H9 (cell line): ENCODE measurements around the gene RILPL1. TPM values are rescaled to one million over a fixed set of nuclear protein-coding genes. Genes with fewer than 3 reads are reported as not detected.

Experiments
- DNase-seq: peaks from one replicate; pipeline ENCODE4 v3.0.0-alpha.2; 2017
- H2AFZ ChIP-seq: one replicate; pipeline ENCODE4 v1.6.1; 2013; ENCODE audit warnings: mild to moderate bottlenecking, low read length, control low read depth, moderate library complexity
- H2AK5ac ChIP-seq: 2 replicates; pipeline ENCODE4 v1.6.1; 2013; ENCODE audit warnings: low read length, control low read depth, mixed read lengths; ENCODE audit not compliant: insufficient read length
- H2BK120ac ChIP-seq: one replicate; pipeline ENCODE4 v1.6.1; 2013; ENCODE audit warnings: low read depth, mild to moderate bottlenecking, low read length, control low read depth, inconsistent platforms; ENCODE audit not compliant: poor library complexity, severe bottlenecking
- H2BK12ac ChIP-seq: 2 replicates; pipeline ENCODE4 v1.6.1; 2013; ENCODE audit warnings: low read length, control low read depth, mixed read lengths, low read depth; ENCODE audit not compliant: insufficient read length
- H2BK15ac ChIP-seq: 2 replicates; pipeline ENCODE4 v1.6.1; 2013; ENCODE audit warnings: low read depth, low read length, control low read depth
- H2BK20ac ChIP-seq: one replicate; pipeline ENCODE4 v1.6.1; 2013; ENCODE audit warnings: low read depth, mild to moderate bottlenecking, low read length, control low read depth, inconsistent platforms; ENCODE audit not compliant: poor library complexity, severe bottlenecking
- H2BK5ac ChIP-seq: 2 replicates; pipeline ENCODE4 v1.6.1; 2013; ENCODE audit warnings: low read length, control low read depth, mixed read lengths; ENCODE audit not compliant: insufficient read length
- H3K14ac ChIP-seq: 2 replicates; pipeline ENCODE4 v1.6.1; 2013; ENCODE audit warnings: low read length, control low read depth; ENCODE audit not compliant: insufficient read depth
- H3K18ac ChIP-seq: 2 replicates; pipeline ENCODE4 v1.6.1; 2013; ENCODE audit warnings: low read depth, mild to moderate bottlenecking, mixed read lengths, low read length, control low read depth; ENCODE audit not compliant: insufficient read length
- H3K23ac ChIP-seq: 2 replicates; pipeline ENCODE4 v1.6.1; 2013; ENCODE audit warnings: low read length, control low read depth, mixed read lengths, low read depth; ENCODE audit not compliant: insufficient read length
- H3K23me2 ChIP-seq: 2 replicates; pipeline ENCODE4 v1.6.1; 2013; ENCODE audit warnings: low read depth, mild to moderate bottlenecking, mixed read lengths, low read length, control low read depth; ENCODE audit not compliant: insufficient read length, poor library complexity, severe bottlenecking
- H3K27ac ChIP-seq: 2 replicates; pipeline ENCODE4 v1.5.1; 2013; ENCODE audit warnings: low read length, control low read depth, mixed read lengths, low read depth; ENCODE audit not compliant: insufficient read length
- H3K27me3 ChIP-seq: 2 replicates; pipeline ENCODE4 v1.6.1; 2013; ENCODE audit warnings: low read length, control low read depth, inconsistent platforms; ENCODE audit not compliant: insufficient read depth
- H3K4ac ChIP-seq: 2 replicates; pipeline ENCODE4 v1.6.1; 2013; ENCODE audit warnings: low read depth, mild to moderate bottlenecking, control low read depth, inconsistent platforms, low read length, moderate library complexity
- H3K4me1 ChIP-seq: 2 replicates; pipeline ENCODE4 v1.6.1; 2013; ENCODE audit warnings: low read length, control low read depth, inconsistent platforms; ENCODE audit not compliant: insufficient read depth
- H3K4me2 ChIP-seq: 2 replicates; pipeline ENCODE4 v1.6.1; 2013; ENCODE audit warnings: low read length, control low read depth, mixed read lengths; ENCODE audit not compliant: insufficient read length, insufficient read depth
- H3K56ac ChIP-seq: 2 replicates; pipeline ENCODE4 v1.6.1; 2013; ENCODE audit warnings: low read depth, mild to moderate bottlenecking, mixed read lengths, low read length, control low read depth; ENCODE audit not compliant: insufficient read length
- H3K79me1 ChIP-seq: 2 replicates; pipeline ENCODE4 v1.6.1; 2013; ENCODE audit warnings: low read depth, mild to moderate bottlenecking, moderate library complexity, low read length, control low read depth, inconsistent platforms; ENCODE audit not compliant: insufficient read depth, poor library complexity, severe bottlenecking
- H3K79me2 ChIP-seq: 2 replicates; pipeline ENCODE4 v1.6.1; 2013; ENCODE audit warnings: low read length, control low read depth, inconsistent platforms; ENCODE audit not compliant: insufficient read depth
- H3K9ac ChIP-seq: 2 replicates; pipeline ENCODE4 v1.6.1; 2013; ENCODE audit warnings: low read length, control low read depth, mixed read lengths; ENCODE audit not compliant: insufficient read length; ENCODE audit errors: extremely low read depth
- H3K9me3 ChIP-seq: one replicate; pipeline ENCODE4 v1.6.1; 2013; ENCODE audit warnings: low read depth, low read length, inconsistent platforms; ENCODE audit not compliant: control insufficient read depth
- H3T11ph ChIP-seq: one replicate; pipeline ENCODE4 v1.6.1; 2013; ENCODE audit warnings: mild to moderate bottlenecking, low read length, control low read depth, inconsistent platforms
- H4K20me1 ChIP-seq: one replicate; pipeline ENCODE4 v1.6.1; 2013; ENCODE audit not compliant: control insufficient read depth, insufficient read length, insufficient read depth
- H4K5ac ChIP-seq: 2 replicates; pipeline ENCODE4 v1.6.1; 2013; ENCODE audit warnings: low read depth, mild to moderate bottlenecking, mixed read lengths, low read length, control low read depth; ENCODE audit not compliant: insufficient read length
- H4K8ac ChIP-seq: replicated peaks from 2 replicates; pipeline ENCODE4 v1.6.1; 2013; ENCODE audit warnings: low read length, control low read depth, mixed read lengths, low read depth; ENCODE audit not compliant: insufficient read length
- H4K91ac ChIP-seq: 2 replicates; pipeline ENCODE4 v1.6.1; 2013; ENCODE audit warnings: low read depth, mild to moderate bottlenecking, moderate library complexity, mixed read lengths, low read length, control low read depth; ENCODE audit not compliant: insufficient read length
- H3K27ac Mint-ChIP-seq, 3 experiments: 2 replicates in 2 of 3; 3 replicates in 1 of 3; pipeline ENCODE4 v1.8.0; 2020 to 2021; ENCODE audit warnings: mixed read lengths in 3 of 3, mild to moderate bottlenecking in 1 of 3, moderate library complexity in 1 of 3
- H3K27me3 Mint-ChIP-seq: 2 replicates; pipeline ENCODE4 v1.8.0; 2021; ENCODE audit warnings: low read depth, mild to moderate bottlenecking, moderate library complexity, mixed read lengths
- H3K36me3 Mint-ChIP-seq, 3 experiments: 2 replicates in 2 of 3; 3 replicates in 1 of 3; pipeline ENCODE4 v1.8.0; 2020 to 2021; ENCODE audit warnings: low read depth in 3 of 3, mixed read lengths in 3 of 3; ENCODE audit not compliant: insufficient read depth in 1 of 3
- H3K4me1 Mint-ChIP-seq, 2 experiments: 2 replicates each; pipeline ENCODE4 v1.8.0; 2020; ENCODE audit warnings: mixed read lengths in 2 of 2
- H3K4me3 Mint-ChIP-seq, 2 experiments: 2 replicates in 1 of 2; 3 replicates in 1 of 2; pipeline ENCODE4 v1.8.0; 2020 to 2021; ENCODE audit warnings: mild to moderate bottlenecking in 2 of 2, mixed read lengths in 2 of 2, moderate library complexity in 1 of 2
- H3K9me3 Mint-ChIP-seq, 2 experiments: 2 replicates in 1 of 2; 3 replicates in 1 of 2; pipeline ENCODE4 v1.8.0; 2020; ENCODE audit warnings: mild to moderate bottlenecking in 2 of 2, mixed read lengths in 2 of 2, moderate library complexity in 1 of 2
- WGBS: extraction: QIAGEN DNeasy Blood & Tissue Kit; methylation state at CpG from one replicate; pipeline ENCODE4 v1.1.7; 2013; ENCODE audit warnings: missing lambda C conversion rate, low lambda C conversion rate, mixed read lengths; ENCODE audit not compliant: insufficient read length; ENCODE audit errors: extremely low coverage; 5-methylcytosine and 5-hydroxymethylcytosine counted together
- total RNA-seq: library from RNA; stranded (reverse); gene quantifications from 2 replicates; pipeline ENCODE4 v1.2.1, GENCODE V29; 2021
- TF ChIP-seq, protein P1 (sequence below): fragments of 200-600 bp; sonication (generic); conservative IDR thresholded peaks from 3 replicates; pipeline ENCODE4 v1.8.0; 2021; ENCODE audit warnings: antibody characterized with exemption, mild to moderate bottlenecking

The RILPL1 gene
- total RNA-seq, 1 experiment from 2014 or later: 8.1 TPM

GRCh38 chr12:123498126-123498825 is 35.2 kb downstream of the RILPL1 start:
- H2BK12ac ChIP-seq: no peak overlapping the region
- DNase-seq: peak; percentile 51
- H3K79me1 ChIP-seq: no peaks in the 10 kb centered on the region
- H3T11ph ChIP-seq: no peak overlapping the region
- H3K27me3 ChIP-seq: no peaks in the 10 kb centered on the region
- H2BK120ac ChIP-seq: no peak overlapping the region
- no peaks in the 10 kb centered on the region for H3K9me3 ChIP-seq
- Mint-ChIP-seq H3K27me3 (no peaks in the 10 kb centered on the region), H3K9me3 (no peaks in the 10 kb centered on the region), H3K4me1 (peaks cover 5 to 6% of the 10 kb centered on the region in 2 experiments), H3K36me3 (peaks cover 2 to 24% (median 11%) of the 10 kb centered on the region in 3 experiments; a peak in 6 of 7 replicates), H3K4me3 (no peak overlapping the region), H3K27ac (no peak overlapping the region)
- H2AK5ac ChIP-seq: no peak overlapping the region
- H3K23me2 ChIP-seq: no peaks in the 10 kb centered on the region
- no peak overlapping the region for H4K5ac ChIP-seq
- no peaks in the 10 kb centered on the region for H3K79me2 ChIP-seq
- H4K20me1 ChIP-seq: no peaks in the 10 kb centered on the region
- H3K56ac ChIP-seq: no peak overlapping the region
- H4K91ac ChIP-seq: no peak overlapping the region
- H2BK5ac ChIP-seq: no peak overlapping the region
- no peak overlapping the region for H2AFZ ChIP-seq
- no peak overlapping the region for H3K23ac ChIP-seq
- no peak overlapping the region for H2BK20ac ChIP-seq
- H4K8ac ChIP-seq: no peak overlapping the region
- no peak overlapping the region for H3K4me2 ChIP-seq
- no peak overlapping the region for H3K4ac ChIP-seq
- no peak overlapping the region for H3K9ac ChIP-seq
- WGBS: no CpG with 5 or more reads among the region's 13 CpGs
- no peak overlapping the region for H3K18ac ChIP-seq
- no peaks in the 10 kb centered on the region for H3K4me1 ChIP-seq
- H3K27ac ChIP-seq: no peak overlapping the region
- TF ChIP-seq, protein P1, sequence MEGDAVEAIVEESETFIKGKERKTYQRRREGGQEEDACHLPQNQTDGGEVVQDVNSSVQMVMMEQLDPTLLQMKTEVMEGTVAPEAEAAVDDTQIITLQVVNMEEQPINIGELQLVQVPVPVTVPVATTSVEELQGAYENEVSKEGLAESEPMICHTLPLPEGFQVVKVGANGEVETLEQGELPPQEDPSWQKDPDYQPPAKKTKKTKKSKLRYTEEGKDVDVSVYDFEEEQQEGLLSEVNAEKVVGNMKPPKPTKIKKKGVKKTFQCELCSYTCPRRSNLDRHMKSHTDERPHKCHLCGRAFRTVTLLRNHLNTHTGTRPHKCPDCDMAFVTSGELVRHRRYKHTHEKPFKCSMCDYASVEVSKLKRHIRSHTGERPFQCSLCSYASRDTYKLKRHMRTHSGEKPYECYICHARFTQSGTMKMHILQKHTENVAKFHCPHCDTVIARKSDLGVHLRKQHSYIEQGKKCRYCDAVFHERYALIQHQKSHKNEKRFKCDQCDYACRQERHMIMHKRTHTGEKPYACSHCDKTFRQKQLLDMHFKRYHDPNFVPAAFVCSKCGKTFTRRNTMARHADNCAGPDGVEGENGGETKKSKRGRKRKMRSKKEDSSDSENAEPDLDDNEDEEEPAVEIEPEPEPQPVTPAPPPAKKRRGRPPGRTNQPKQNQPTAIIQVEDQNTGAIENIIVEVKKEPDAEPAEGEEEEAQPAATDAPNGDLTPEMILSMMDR: no peak
- H2BK15ac ChIP-seq: no peak overlapping the region
- no peak overlapping the region for H3K14ac ChIP-seq
